Measurements from ENCODE around the gene DEPP1. TPM values are rescaled to one million over a fixed set of nuclear protein-coding genes. Genes with fewer than 3 reads are reported as not detected.

Gene DEPP1
- total and polyA plus RNA-seq, 2 of the 13 experiments (the other 11 are each of a cell fraction or from before 2014, with no cell fraction given), result 14.8 to 270 TPM

DNA sequence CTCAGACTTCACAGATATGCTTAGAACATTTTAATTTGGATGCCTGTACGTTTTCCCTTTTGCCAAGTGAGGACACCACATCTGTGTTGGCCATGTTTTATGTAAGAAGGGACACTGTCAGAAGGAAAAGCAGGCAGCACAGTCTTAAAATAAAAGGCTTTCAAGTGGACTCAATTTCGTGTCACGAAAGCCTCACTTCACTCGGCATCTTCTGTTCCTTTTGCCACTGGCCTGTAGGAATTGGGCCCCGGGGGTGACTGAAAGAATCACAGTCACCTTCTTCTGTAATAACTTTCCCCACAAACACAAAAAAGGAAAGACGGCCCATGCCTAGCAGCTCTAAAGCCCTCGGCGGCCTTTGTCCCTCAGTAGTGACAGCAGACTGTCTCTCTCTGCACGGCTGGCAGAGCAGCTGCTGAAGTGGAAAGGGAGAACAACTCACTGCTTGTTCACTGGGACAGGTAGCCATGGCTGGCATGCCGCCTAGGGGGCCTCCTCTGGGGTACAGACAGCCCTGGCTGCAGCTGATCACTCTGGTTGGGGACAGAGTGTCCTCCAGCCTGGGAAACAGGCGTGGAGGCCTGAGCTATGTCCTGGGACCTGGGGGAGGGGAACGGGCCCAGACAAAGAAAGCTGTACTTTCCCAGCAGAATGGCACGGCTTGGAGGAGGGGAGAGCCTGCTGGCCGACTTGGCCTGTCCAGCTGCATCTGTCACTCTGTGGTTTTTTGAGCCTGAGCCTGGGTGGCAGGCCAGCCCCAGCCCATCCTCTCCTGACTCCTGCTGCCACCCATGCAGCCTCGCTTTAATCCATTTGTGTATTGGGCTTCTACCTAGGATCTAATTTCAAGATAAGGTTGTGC, 14.6 kb downstream of the DEPP1 start (continued):
- TF ChIP-seq TFDP1 (CRISPR knock-in tag; IDR thresholded peaks at IDR 0.05; ENCODE audit: borderline replicate concordance), result peak; percentile 42; the same call in 1 of the 2 replicates
- TF ChIP-seq MEIS2 (CRISPR knock-in tag; IDR thresholded peaks at IDR 0.05), result peak; percentile 55
- TF ChIP-seq, protein P1, sequence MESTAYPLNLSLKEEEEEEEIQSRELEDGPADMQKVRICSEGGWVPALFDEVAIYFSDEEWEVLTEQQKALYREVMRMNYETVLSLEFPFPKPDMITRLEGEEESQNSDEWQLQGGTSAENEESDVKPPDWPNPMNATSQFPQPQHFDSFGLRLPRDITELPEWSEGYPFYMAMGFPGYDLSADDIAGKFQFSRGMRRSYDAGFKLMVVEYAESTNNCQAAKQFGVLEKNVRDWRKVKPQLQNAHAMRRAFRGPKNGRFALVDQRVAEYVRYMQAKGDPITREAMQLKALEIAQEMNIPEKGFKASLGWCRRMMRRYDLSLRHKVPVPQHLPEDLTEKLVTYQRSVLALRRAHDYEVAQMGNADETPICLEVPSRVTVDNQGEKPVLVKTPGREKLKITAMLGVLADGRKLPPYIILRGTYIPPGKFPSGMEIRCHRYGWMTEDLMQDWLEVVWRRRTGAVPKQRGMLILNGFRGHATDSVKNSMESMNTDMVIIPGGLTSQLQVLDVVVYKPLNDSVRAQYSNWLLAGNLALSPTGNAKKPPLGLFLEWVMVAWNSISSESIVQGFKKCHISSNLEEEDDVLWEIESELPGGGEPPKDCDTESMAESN (CRISPR knock-in tag; conservative IDR thresholded peaks at IDR 0.05), result 0 out of 2 replicates have a peak, but pooled peaks have one; percentile 3
- peak; percentile 12; the same call in 1 of the 2 replicates for TF ChIP-seq ZNF556 (CRISPR knock-in tag; IDR thresholded peaks at IDR 0.05; ENCODE audit: borderline replicate concordance)
- TF ChIP-seq, protein P2, sequence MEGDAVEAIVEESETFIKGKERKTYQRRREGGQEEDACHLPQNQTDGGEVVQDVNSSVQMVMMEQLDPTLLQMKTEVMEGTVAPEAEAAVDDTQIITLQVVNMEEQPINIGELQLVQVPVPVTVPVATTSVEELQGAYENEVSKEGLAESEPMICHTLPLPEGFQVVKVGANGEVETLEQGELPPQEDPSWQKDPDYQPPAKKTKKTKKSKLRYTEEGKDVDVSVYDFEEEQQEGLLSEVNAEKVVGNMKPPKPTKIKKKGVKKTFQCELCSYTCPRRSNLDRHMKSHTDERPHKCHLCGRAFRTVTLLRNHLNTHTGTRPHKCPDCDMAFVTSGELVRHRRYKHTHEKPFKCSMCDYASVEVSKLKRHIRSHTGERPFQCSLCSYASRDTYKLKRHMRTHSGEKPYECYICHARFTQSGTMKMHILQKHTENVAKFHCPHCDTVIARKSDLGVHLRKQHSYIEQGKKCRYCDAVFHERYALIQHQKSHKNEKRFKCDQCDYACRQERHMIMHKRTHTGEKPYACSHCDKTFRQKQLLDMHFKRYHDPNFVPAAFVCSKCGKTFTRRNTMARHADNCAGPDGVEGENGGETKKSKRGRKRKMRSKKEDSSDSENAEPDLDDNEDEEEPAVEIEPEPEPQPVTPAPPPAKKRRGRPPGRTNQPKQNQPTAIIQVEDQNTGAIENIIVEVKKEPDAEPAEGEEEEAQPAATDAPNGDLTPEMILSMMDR (CRISPR knock-in tag; IDR thresholded peaks at IDR 0.05), result peak; percentile 44
- no peak for TF ChIP-seq NONO (IDR thresholded peaks at IDR 0.05)
- peak; percentile 76; the same call in 1 of the 2 replicates for TF ChIP-seq NONO (CRISPR knock-in tag; conservative IDR thresholded peaks at IDR 0.05)
- 0 out of 2 replicates have a peak, but pooled peaks have one; percentile 38 for TF ChIP-seq KDM3A (CRISPR knock-in tag; IDR thresholded peaks at IDR 0.05; ENCODE audit: low read depth)
- TF ChIP-seq ZFX (CRISPR knock-in tag; IDR thresholded peaks at IDR 0.05; ENCODE audit: low read depth), result peak; percentile 70
- TF ChIP-seq FOXC1 (CRISPR knock-in tag; IDR thresholded peaks at IDR 0.05; ENCODE audit: borderline replicate concordance), result 0 out of 2 replicates have a peak, but pooled peaks have one; percentile 69
- TF ChIP-seq, protein P3, sequence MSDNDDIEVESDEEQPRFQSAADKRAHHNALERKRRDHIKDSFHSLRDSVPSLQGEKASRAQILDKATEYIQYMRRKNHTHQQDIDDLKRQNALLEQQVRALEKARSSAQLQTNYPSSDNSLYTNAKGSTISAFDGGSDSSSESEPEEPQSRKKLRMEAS (IDR thresholded peaks at IDR 0.05), result peak; percentile 71; the same call in 1 of the 2 replicates
- peak; percentile 93 for TF ChIP-seq ZNF292 (CRISPR knock-in tag; IDR thresholded peaks at IDR 0.05; ENCODE audit: borderline replicate concordance, low read depth)
- TF ChIP-seq TBX2 (CRISPR knock-in tag; IDR thresholded peaks at IDR 0.05; ENCODE audit: borderline replicate concordance), result peak; percentile 82
- TF ChIP-seq ZNF275 (CRISPR knock-in tag; IDR thresholded peaks at IDR 0.05; ENCODE audit: borderline replicate concordance), result 0 out of 2 replicates have a peak, but pooled peaks have one; percentile 61
- peak; percentile 40; the same call in 1 of the 2 replicates for TF ChIP-seq ELF3 (CRISPR knock-in tag; IDR thresholded peaks at IDR 0.05)
- TF ChIP-seq NFKB2 (CRISPR knock-in tag; IDR thresholded peaks at IDR 0.05; ENCODE audit: borderline replicate concordance), result peak; percentile 37; the same call in 1 of the 2 replicates
- TF ChIP-seq ATF7-NPFF (CRISPR knock-in tag; IDR thresholded peaks at IDR 0.05; ENCODE audit: low read depth), result 0 out of 2 replicates have a peak, but pooled peaks have one; percentile 23
- TF ChIP-seq HNRNPLL (IDR thresholded peaks at IDR 0.05; ENCODE audit: low read depth, low read length, poor library complexity, severe bottlenecking), result peak; percentile 43
- no peak for TF ChIP-seq MZF1 (CRISPR knock-in tag; IDR thresholded peaks at IDR 0.05; ENCODE audit: borderline replicate concordance)
- TF ChIP-seq PRPF4 (IDR thresholded peaks at IDR 0.05; ENCODE audit: low read depth, low read length, poor library complexity, severe bottlenecking), result peak; percentile 100
